Stomach (tissue), 9 donors: ENCODE results near the gene CCNB2. TPM values are rescaled to one million over a fixed set of nuclear protein-coding genes. Genes with fewer than 3 reads are reported as not detected.

ENCODE experiments used
- DNase-seq, 2 donors: peaks; one replicate each; pipeline versions ENCODE4 v3.0.0 to v3.0.0-alpha.2; 2013 to 2019
- H3K27ac ChIP-seq, 5 donors: fragments of 200-600 bp in 4 of 5; sonication (generic) in 4 of 5; one replicate each; pipeline ENCODE4 v1.5.1; 2013 to 2019; ENCODE audit warnings: mild to moderate bottlenecking in 1 of 5, moderate library complexity in 1 of 5
- H3K27me3 ChIP-seq, 3 donors: fragments of 200-600 bp; sonication (generic); one replicate each; pipeline ENCODE4 v1.5.1; 2017 to 2019; ENCODE audit warnings: mixed run types in 1 of 3
- H3K36me3 ChIP-seq, 4 donors: fragments of 200-600 bp; sonication (generic); 1 replicate in 3 of 4; 2 replicates in 1 of 4; pipeline ENCODE4 v1.5.1; 2016 to 2019
- H3K4me1 ChIP-seq, 4 donors: fragments of 200-600 bp; sonication (generic); one replicate each; pipeline ENCODE4 v1.5.1; 2016 to 2019
- H3K4me3 ChIP-seq, 4 donors: fragments of 200-600 bp; sonication (generic) in 3 of 4; one replicate each; pipeline ENCODE4 v1.5.1; 2016 to 2019; ENCODE audit warnings: mild to moderate bottlenecking in 1 of 4
- H3K9me3 ChIP-seq, 4 donors: fragments of 200-600 bp; sonication (generic); one replicate each; pipeline ENCODE4 v1.5.1; 2016 to 2019
- CTCF ChIP-seq, 7 experiments: fragments of 450-650 bp in 4 of 7; fragments of 200-600 bp in 3 of 7; sonication (generic) in 3 of 7; IDR thresholded peaks; one replicate each; pipeline ENCODE4 v1.5.1; 2016 to 2019; ENCODE audit warnings: antibody characterized with exemption in 7 of 7, control low read depth in 2 of 7, mild to moderate bottlenecking in 1 of 7
- EP300 ChIP-seq: sonication (generic); formaldehyde crosslinking; IDR thresholded peaks from one replicate; pipeline ENCODE4 v1.6.1; 2017; ENCODE audit warnings: antibody characterized with exemption
- POLR2A ChIP-seq, 4 donors: fragments of 450-650 bp; IDR thresholded peaks; one replicate each; pipeline ENCODE4 v1.6.1; 2016; ENCODE audit warnings: antibody characterized with exemption in 4 of 4, control low read depth in 2 of 4, mild to moderate bottlenecking in 1 of 4, moderate library complexity in 1 of 4
- POLR2AphosphoS5 ChIP-seq, 3 donors: sonication (generic); formaldehyde crosslinking; IDR thresholded peaks; one replicate each; pipeline ENCODE4 v1.6.1; 2016; ENCODE audit warnings: antibody characterized with exemption in 3 of 3
- WGBS, 5 donors: extraction: QIAGEN DNeasy Blood & Tissue Kit in 3 of 5; methylation state at CpG; one replicate each; pipeline versions ENCODE4 v1.1.5 to v1.1.7; 2013 to 2018; 5-methylcytosine and 5-hydroxymethylcytosine counted together
- intact Hi-C: fragments of 100-400 bp; cut with DNase I; formaldehyde crosslinking; loops from one replicate; pipeline ENCODE4 v1.15.1; 2023; ENCODE audit warnings: low total_unique reads
- polyA plus RNA-seq, 3 donors: library from polyadenylated mRNA; stranded (reverse); fragments of 200-250 nt; gene quantifications; one replicate each; pipeline ENCODE4 v1.2.3, GENCODE V29; 2013
- total RNA-seq, 5 donors: library from RNA; depleted of rRNA; stranded (reverse); fragments of >200 nt; gene quantifications; one replicate each; pipeline versions ENCODE4 v1.1.0 to v1.2.3, GENCODE V29; 2014 to 2016
- donor health status: healthy with polysubstance abuse.
- donor health status: Bipolar disorder and iron deficiency.
- donor health status: healthy.

CCNB2 gene
- total and polyA plus RNA-seq, 8 donors, result 3.1 to 12.1 (median 6.2) TPM; not detected in 2

DNA sequence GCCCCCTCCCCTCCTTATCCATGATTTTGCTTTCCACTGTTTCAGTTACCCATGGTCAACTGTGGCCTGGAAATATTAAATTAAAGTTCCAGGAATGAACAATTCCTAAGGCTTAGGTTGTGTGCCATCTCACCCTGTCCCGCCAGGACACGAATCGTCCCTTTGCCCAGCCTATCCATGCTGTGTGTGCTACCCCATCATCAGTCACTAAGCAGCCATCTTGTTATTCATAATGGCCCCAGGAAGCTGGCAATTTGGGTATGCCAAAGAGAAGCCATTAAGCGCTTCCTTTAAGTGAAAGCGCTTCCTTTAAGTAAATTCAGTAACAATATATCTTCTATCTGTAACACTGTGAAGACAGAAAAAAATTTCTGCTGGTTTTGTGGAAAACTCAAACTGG, 52.5 kb downstream of the CCNB2 start:
- intact Hi-C loops, result no loop called here

DNA sequence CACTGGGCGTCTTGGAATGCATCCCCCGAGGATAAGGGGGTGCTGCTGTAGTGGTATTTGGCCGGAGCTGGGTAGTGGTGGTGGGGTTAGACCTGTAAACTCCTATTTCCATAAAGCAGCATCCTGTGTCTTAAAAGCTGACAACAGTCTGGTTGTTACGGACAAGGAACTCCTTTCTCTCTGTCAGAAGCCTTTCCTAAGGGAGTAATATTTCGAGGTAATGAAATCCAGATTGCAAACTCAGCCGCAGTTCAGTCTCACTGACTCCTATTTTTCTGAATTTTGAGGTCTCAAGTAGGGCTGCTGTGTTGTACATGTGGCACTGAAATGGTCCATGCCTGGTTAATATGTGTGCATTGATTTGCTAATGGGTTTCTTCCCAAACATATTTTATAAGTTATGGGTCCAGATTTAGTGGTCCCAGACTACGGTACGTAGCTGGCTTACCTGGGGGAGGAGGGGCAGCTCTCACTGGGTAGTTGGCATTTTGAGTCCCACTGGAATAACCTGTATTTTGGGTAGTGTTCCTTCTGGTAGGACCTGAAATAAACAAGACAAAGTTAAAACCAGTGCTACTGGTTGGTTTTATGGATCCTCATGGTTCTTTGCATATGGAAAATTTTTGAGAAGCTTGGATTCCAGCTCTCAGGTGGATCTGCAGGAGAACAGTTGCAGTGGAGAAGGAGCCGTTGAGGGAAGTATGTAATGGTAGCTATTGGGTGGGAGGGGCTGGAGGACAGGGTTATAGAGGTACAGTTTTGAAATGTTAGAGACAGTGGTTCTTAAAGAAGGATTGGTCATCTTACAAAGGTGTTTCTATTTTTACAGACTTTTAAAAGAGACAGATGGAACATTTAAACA, 53.1 kb downstream of the CCNB2 start:
- Histone ChIP-seq H3K4me3 (no peak overlapping the region), H3K27me3 (no peaks in the 10 kb centered on the region), H3K36me3 (peaks cover 24 to 100% (median 98%) of the 10 kb centered on the region in 4 donors), H3K27ac (no peak overlapping the region), H3K9me3 (no peaks in the 10 kb centered on the region), H3K4me1 (peaks cover 0 to 5% (median 2%) of the 10 kb centered on the region in 4 donors)
- TF ChIP-seq CTCF (IDR thresholded peaks at IDR 0.05) (no peak), POLR2AphosphoS5 (IDR thresholded peaks at IDR 0.05) (no peak), POLR2A (IDR thresholded peaks at IDR 0.05) (no peak), EP300 (no peak)
- intact Hi-C loops, result no loop called here
- 87 to 95% (median 93%) methylated on average over 9 of the region's 9 CpGs for WGBS, 5 donors
- DNase-seq, result no peak

More for the DNA sequence above, 52.5 kb downstream of the CCNB2 start:
- H3K4me1 ChIP-seq, result peaks cover 0 to 5% (median 2%) of the 10 kb centered on the region in 4 donors
- no peak overlapping the region for H3K4me3 ChIP-seq
- 83 to 98% (median 97%) methylated on average over 5 of the region's 5 CpGs for WGBS, 5 donors
- peaks cover 31 to 100% (median 98%) of the 10 kb centered on the region in 4 donors for H3K36me3 ChIP-seq
- no peak for DNase-seq
- H3K27ac ChIP-seq, result no peak overlapping the region
- no peaks in the 10 kb centered on the region for H3K27me3 ChIP-seq
- no peaks in the 10 kb centered on the region for H3K9me3 ChIP-seq
- TF ChIP-seq POLR2AphosphoS5 (IDR thresholded peaks at IDR 0.05), result no peak
- no peak for TF ChIP-seq POLR2A (IDR thresholded peaks at IDR 0.05)
- no peak for TF ChIP-seq EP300
- TF ChIP-seq CTCF (IDR thresholded peaks at IDR 0.05), result no peak

- Histone ChIP-seq H3K4me1 (peaks cover 0 to 5% (median 2%) of the 10 kb centered on the region in 4 donors), H3K27me3 (no peaks in the 10 kb centered on the region), H3K27ac (peak overlapping the region in 1 of 5 donors; percentile 13), H3K36me3 (peaks cover 19 to 94% (median 93%) of the 10 kb centered on the region in 4 donors), H3K4me3 (no peak overlapping the region), H3K9me3 (no peaks in the 10 kb centered on the region)
- TF ChIP-seq POLR2AphosphoS5 (IDR thresholded peaks at IDR 0.05) (peak in 1 of 3 donors; percentile 30), POLR2A (IDR thresholded peaks at IDR 0.05) (no peak), EP300 (no peak), CTCF (IDR thresholded peaks at IDR 0.05) (no peak)
- intact Hi-C loops, result no loop called here
- peak; percentile 38 to 85 for DNase-seq
- WGBS, 5 donors, result 44 to 62% (median 48%) methylated on average over 7 of the region's 7 CpGs
Observed at GRCh38 chr15:59158701-59159034, 53.7 kb downstream of the CCNB2 start.

DNA sequence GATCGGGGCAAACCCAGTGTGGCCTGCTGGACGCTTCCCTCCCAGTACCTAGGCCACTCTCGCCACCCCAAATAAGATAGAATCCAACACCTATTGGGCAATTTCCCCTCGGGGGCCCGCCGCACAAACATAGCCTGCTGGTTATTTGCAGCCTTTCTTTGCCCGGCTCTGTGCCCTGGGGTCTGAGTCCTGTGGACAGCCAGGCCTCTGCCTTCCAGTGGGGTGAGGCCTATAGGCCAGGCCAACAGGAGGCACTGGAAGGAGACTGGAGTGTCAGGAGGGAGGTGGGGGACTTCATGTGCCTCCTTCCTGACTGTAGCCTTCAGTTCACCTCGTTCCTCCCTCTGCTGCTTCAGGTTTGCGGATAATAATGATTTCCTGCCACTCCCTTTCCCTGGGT, 54.3 kb downstream of the CCNB2 start:
- H3K27ac ChIP-seq, result peak overlapping the region in 1 of 5 donors; percentile 13
- no peaks in the 10 kb centered on the region for H3K27me3 ChIP-seq
- WGBS, 5 donors, result 79 to 93% (median 83%) methylated on average over 9 of the region's 9 CpGs
- no peak overlapping the region for H3K4me3 ChIP-seq
- no peaks in the 10 kb centered on the region for H3K9me3 ChIP-seq
- intact Hi-C loops, result no loop called here
- peaks cover 0 to 5% (median 2%) of the 10 kb centered on the region in 4 donors for H3K4me1 ChIP-seq
- no peak for DNase-seq
- peaks cover 19 to 91% (median 90%) of the 10 kb centered on the region in 4 donors for H3K36me3 ChIP-seq
- no peak for TF ChIP-seq POLR2AphosphoS5 (IDR thresholded peaks at IDR 0.05)
